ENCODE measurements around the gene MMAB. TPM values are rescaled to one million over a fixed set of nuclear protein-coding genes. Genes with fewer than 3 reads are reported as not detected.

The MMAB gene
- total and polyA plus RNA-seq, 2 donors (not counting 3 experiments of a cell fraction or from before 2014, with no cell fraction given): 39.1 to 46.0 TPM

- DNase-seq (ENCODE audit: low read depth, low spot score) (no peak), FAIRE-seq (no peak)
- TF ChIP-seq MYC (IDR thresholded peaks at IDR 0.05; ENCODE audit: low read depth, low read length): no peak
- TF ChIP-seq POLR2AphosphoS5 (IDR thresholded peaks at IDR 0.05; ENCODE audit: insufficient read depth, low read depth, low read length): no peak
- TF ChIP-seq CTCF (IDR thresholded peaks at IDR 0.05; ENCODE audit: extremely low read depth in 1 of 2, insufficient read depth in 1 of 2, low read depth in 1 of 2, low read length in 2 of 2): no peak
- no peak for TF ChIP-seq MAX (IDR thresholded peaks at IDR 0.05; ENCODE audit: insufficient read depth, insufficient read length)
- no peak for TF ChIP-seq FOS (IDR thresholded peaks at IDR 0.05; ENCODE audit: borderline replicate concordance, insufficient read depth, low read length)
- no peak for TF ChIP-seq GATA2 (IDR thresholded peaks at IDR 0.05; ENCODE audit: insufficient read depth, insufficient read length, low read depth, low read length)
- Histone ChIP-seq H3K79me2 (ENCODE audit: control insufficient read depth, insufficient read depth, low read length) (no peaks in the 10 kb centered on the region), H3K4me1 (ENCODE audit: control insufficient read depth, extremely low read depth, insufficient read depth, low read length) (no peaks in the 10 kb centered on the region), H3K9me1 (replicated peaks; ENCODE audit: control insufficient read depth, extremely low read depth, insufficient read depth, low read length) (no peaks in the 10 kb centered on the region), H3K27ac (ENCODE audit: insufficient read depth, low read depth, low read length) (no peak overlapping the region), H3K4me2 (ENCODE audit: insufficient read depth, low read length) (no peak overlapping the region), H3K27me3 (ENCODE audit: control insufficient read depth in 2 of 2, insufficient read depth in 2 of 2, low read length in 2 of 2) (no peaks in the 10 kb centered on the region), H2AFZ (ENCODE audit: low read depth, low read length) (no peak overlapping the region), H3K4me3 (replicated peaks in 1 of 3; ENCODE audit: insufficient read depth in 1 of 3, low read depth in 1 of 3, low read length in 3 of 3) (no peak overlapping the region), H3K9me3 (replicated peaks; ENCODE audit: control insufficient read depth, insufficient read depth, low read length) (no peaks in the 10 kb centered on the region), H3K9ac (replicated peaks; ENCODE audit: extremely low read depth, insufficient read depth, low read length) (no peak overlapping the region), H3K36me3 (ENCODE audit: control insufficient read depth in 2 of 2, extremely low read depth in 1 of 2, insufficient read depth in 2 of 2, low read length in 2 of 2) (peaks cover 2% of the 10 kb centered on the region in 2 experiments), H4K20me1 (replicated peaks; ENCODE audit: control insufficient read depth, extremely low read depth, insufficient read depth, low read length) (no peaks in the 10 kb centered on the region)
- ChIA-PET POLR2A (no interaction called here), CTCF (no interaction called here)
- BruUV-seq (replicated peaks): no TSS peak
- dilution Hi-C loops (cut with MboI; ENCODE audit: extremely low pct_ligation_motif_present, low sequenced_read_pairs) (no loop called here), intact Hi-C loops (cut with micrococcal nuclease) (no loop called here)
Measured at GRCh38 chr12:109562871-109563270, 10.4 kb downstream of the MMAB start.

GRCh38 chr12:109561711-109562030 is 11.6 kb downstream of the MMAB start:
- dilution Hi-C loops (cut with MboI; ENCODE audit: extremely low pct_ligation_motif_present, low sequenced_read_pairs): no loop called here
- ChIA-PET POLR2A (no interaction called here), CTCF (no interaction called here)
- intact Hi-C loops (cut with micrococcal nuclease): no loop called here
- no peak overlapping the region for H2AFZ ChIP-seq (ENCODE audit: low read depth, low read length)
- no peak overlapping the region for H3K4me3 ChIP-seq (replicated peaks in 1 of 3; ENCODE audit: insufficient read depth in 1 of 3, low read depth in 1 of 3, low read length in 3 of 3)
- no peak for DNase-seq (ENCODE audit: low read depth, low spot score)
- no peaks in the 10 kb centered on the region for H3K27me3 ChIP-seq (ENCODE audit: control insufficient read depth in 2 of 2, insufficient read depth in 2 of 2, low read length in 2 of 2)
- TF ChIP-seq POLR2A (IDR thresholded peaks at IDR 0.05; ENCODE audit: low read depth, low read length): no peak
- FAIRE-seq: no peak
- no peaks in the 10 kb centered on the region for H4K20me1 ChIP-seq (replicated peaks; ENCODE audit: control insufficient read depth, extremely low read depth, insufficient read depth, low read length)
- no peak overlapping the region for H3K4me2 ChIP-seq (ENCODE audit: insufficient read depth, low read length)
- BruUV-seq (replicated peaks): no TSS peak
- no peak overlapping the region for H3K9ac ChIP-seq (replicated peaks; ENCODE audit: extremely low read depth, insufficient read depth, low read length)
- H3K79me2 ChIP-seq (ENCODE audit: control insufficient read depth, insufficient read depth, low read length): no peaks in the 10 kb centered on the region
- no peaks in the 10 kb centered on the region for H3K4me1 ChIP-seq (ENCODE audit: control insufficient read depth, extremely low read depth, insufficient read depth, low read length)
- H3K9me1 ChIP-seq (replicated peaks; ENCODE audit: control insufficient read depth, extremely low read depth, insufficient read depth, low read length): no peaks in the 10 kb centered on the region
- H3K36me3 ChIP-seq (ENCODE audit: control insufficient read depth in 2 of 2, extremely low read depth in 1 of 2, insufficient read depth in 2 of 2, low read length in 2 of 2): peaks cover 2% of the 10 kb centered on the region in 2 experiments
- H3K9me3 ChIP-seq (replicated peaks; ENCODE audit: control insufficient read depth, insufficient read depth, low read length): no peaks in the 10 kb centered on the region
- no peak overlapping the region for H3K27ac ChIP-seq (ENCODE audit: insufficient read depth, low read depth, low read length)

All from endothelial cell of umbilical vein (primary cell).